Liver (tissue), 9 donors: ENCODE results near the gene PRKD1. TPM values are rescaled to one million over a fixed set of nuclear protein-coding genes. Genes with fewer than 3 reads are reported as not detected.

Experiments used
- DNase-seq: peaks from one replicate; pipeline ENCODE4 v3.0.0-alpha.2; 2017; ENCODE audit warnings: low spot score
- H3K27ac ChIP-seq, 2 donors: one replicate each; pipeline ENCODE4 v1.7.0; 2013; ENCODE audit warnings: inconsistent platforms in 2 of 2, low read length in 2 of 2, control low read depth in 1 of 2, low read depth in 1 of 2, mild to moderate bottlenecking in 1 of 2
- H3K27me3 ChIP-seq, 4 donors: one replicate each; pipeline versions ENCODE4 v1.6.1 to v1.7.0; 2013; ENCODE audit warnings: low read length in 3 of 4, inconsistent platforms in 1 of 4, mild to moderate bottlenecking in 1 of 4, moderate library complexity in 1 of 4; ENCODE audit not compliant: control insufficient read depth in 4 of 4, insufficient read depth in 4 of 4
- H3K36me3 ChIP-seq, 4 donors: one replicate each; pipeline versions ENCODE4 v1.6.1 to v1.7.0; 2013; ENCODE audit warnings: low read length in 3 of 4, mild to moderate bottlenecking in 3 of 4, low read depth in 1 of 4, moderate library complexity in 1 of 4; ENCODE audit not compliant: control insufficient read depth in 4 of 4, insufficient read depth in 3 of 4
- H3K4me1 ChIP-seq, 4 donors: one replicate each; pipeline versions ENCODE4 v1.6.1 to v1.7.0; 2013; ENCODE audit warnings: low read length in 3 of 4, mild to moderate bottlenecking in 3 of 4, moderate library complexity in 1 of 4; ENCODE audit not compliant: control insufficient read depth in 4 of 4, insufficient read depth in 4 of 4
- H3K4me3 ChIP-seq, 3 donors: one replicate each; pipeline versions ENCODE4 v1.6.1 to v1.7.0; 2013; ENCODE audit warnings: low read length in 3 of 3, control low read depth in 1 of 3, low read depth in 1 of 3, mild to moderate bottlenecking in 1 of 3
- H3K9ac ChIP-seq, 2 donors: one replicate each; pipeline ENCODE4 v1.7.0; 2013; ENCODE audit warnings: low read length in 2 of 2, mild to moderate bottlenecking in 2 of 2, moderate library complexity in 2 of 2, control low read depth in 1 of 2, low read depth in 1 of 2
- H3K9me3 ChIP-seq, 4 donors: one replicate each; pipeline versions ENCODE4 v1.6.1 to v1.7.0; 2013; ENCODE audit warnings: low read length in 3 of 4; ENCODE audit not compliant: control insufficient read depth in 4 of 4
- FOXA1 ChIP-seq: IDR thresholded peaks from 2 replicates; pipeline ENCODE4 v1.6.1; 2016; ENCODE audit warnings: antibody characterized with exemption
- GABPA ChIP-seq, 2 donors: IDR thresholded peaks in 1 of 2; conservative IDR thresholded peaks in 1 of 2; 2 replicates each; pipeline ENCODE4 v1.6.1; 2016; ENCODE audit warnings: antibody characterized with exemption in 2 of 2, mild to moderate bottlenecking in 1 of 2, moderate library complexity in 1 of 2
- HNF4A ChIP-seq, 2 donors: conservative IDR thresholded peaks; 2 replicates each; pipeline ENCODE4 v1.6.1; 2016; ENCODE audit warnings: antibody characterized with exemption in 2 of 2, mild to moderate bottlenecking in 2 of 2
- JUND ChIP-seq, 2 donors: IDR thresholded peaks; 2 replicates each; pipeline ENCODE4 v1.6.1; 2016; ENCODE audit warnings: antibody characterized with exemption in 2 of 2
- RAD21 ChIP-seq, 2 donors: IDR thresholded peaks; 2 replicates each; pipeline ENCODE4 v1.6.1; 2016; ENCODE audit warnings: antibody characterized with exemption in 2 of 2, mild to moderate bottlenecking in 2 of 2
- RXRA ChIP-seq, 2 donors: IDR thresholded peaks; 2 replicates each; pipeline ENCODE4 v1.6.1; 2017 to 2018; ENCODE audit warnings: antibody characterized with exemption in 2 of 2, mild to moderate bottlenecking in 1 of 2
- SP1 ChIP-seq: IDR thresholded peaks from 2 replicates; pipeline ENCODE4 v1.6.1; 2018; ENCODE audit warnings: antibody characterized with exemption, mild to moderate bottlenecking
- TAF1 ChIP-seq: conservative IDR thresholded peaks from 2 replicates; pipeline ENCODE4 v1.6.1; 2016; ENCODE audit warnings: antibody characterized with exemption, mild to moderate bottlenecking
- YY1 ChIP-seq: IDR thresholded peaks from 2 replicates; pipeline ENCODE4 v1.6.1; 2016; ENCODE audit warnings: antibody characterized with exemption, mild to moderate bottlenecking
- WGBS: extraction: QIAGEN DNeasy Blood & Tissue Kit; methylation state at CpG from one replicate; pipeline ENCODE4 v1.1.7; 2013; 5-methylcytosine and 5-hydroxymethylcytosine counted together
- polyA plus RNA-seq, 2 donors: library from polyadenylated mRNA; stranded (reverse) in 1 of 2; unstranded in 1 of 2; fragments of 200-250 nt in 1 of 2; fragments of >200 nt in 1 of 2; fragmentation: Nextera tagmentation in 1 of 2; extraction: Ambion mirVana in 1 of 2; gene quantifications; one replicate each; pipeline versions ENCODE4 v1.2.1 to v1.2.3, GENCODE V29; 2013 to 2015
- total RNA-seq, 2 donors: library from RNA; depleted of rRNA; stranded (reverse); fragments of >200 nt; gene quantifications; one replicate each; pipeline ENCODE4 v1.2.3, GENCODE V29; 2014
- TF ChIP-seq, protein P1 (sequence below): fragments of 150-350 bp; IDR thresholded peaks from 2 replicates; pipeline ENCODE4 v1.5.1; 2017; ENCODE audit warnings: improper control_type of control experiment, low read depth, low read length; ENCODE audit not compliant: missing input control
- TF ChIP-seq, protein P2 (sequence below): IDR thresholded peaks from 2 replicates; pipeline ENCODE4 v1.6.1; 2016; ENCODE audit warnings: antibody characterized with exemption
- TF ChIP-seq, protein P3 (sequence below): IDR thresholded peaks from 2 replicates; pipeline ENCODE4 v1.6.1; 2016; ENCODE audit warnings: antibody characterized with exemption
- TF ChIP-seq, protein P4 (sequence below): IDR thresholded peaks from 2 replicates; pipeline ENCODE4 v1.6.1; 2016; ENCODE audit warnings: antibody characterized with exemption, mild to moderate bottlenecking
- donor health status: healthy.
- donor health status: healthy.
- donor health status: healthy.
- donor health status: healthy.
- donor health status: healthy.

The PRKD1 gene
- total and polyA plus RNA-seq, 4 donors = 0.85 to 5.0 (median 0.99) TPM

DNA sequence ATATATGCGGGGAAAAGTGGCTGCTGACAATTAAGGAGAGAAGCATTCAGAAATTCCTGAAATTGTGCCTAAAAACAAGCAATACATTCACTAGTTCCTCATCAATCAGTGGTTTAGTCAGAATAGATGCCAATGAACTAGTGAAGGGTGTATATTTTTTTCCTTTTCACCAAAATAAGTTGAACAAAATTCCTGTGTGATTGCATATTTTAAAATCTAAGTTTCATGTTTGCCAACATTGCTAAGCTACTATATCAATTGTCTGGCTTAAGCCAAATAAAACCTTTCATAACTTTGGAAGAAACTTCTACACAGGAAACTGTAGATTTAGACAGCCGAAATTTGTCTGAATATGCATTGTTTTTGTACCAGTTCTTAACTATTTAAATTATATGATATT, 8.7 kb downstream of the PRKD1 start:
- 76% methylated on average over 2 of the region's 2 CpGs for WGBS
- Histone ChIP-seq H3K9me3 (no peaks in the 10 kb centered on the region), H3K36me3 (no peaks in the 10 kb centered on the region), H3K9ac (no peak overlapping the region), H3K27me3 (no peaks in the 10 kb centered on the region), H3K27ac (no peak overlapping the region), H3K4me3 (no peak overlapping the region), H3K4me1 (no peaks in the 10 kb centered on the region)
- DNase-seq = no peak
- TF ChIP-seq HNF4A (conservative IDR thresholded peaks at IDR 0.05) (no peak), FOXA1 (no peak), TAF1 (no peak)
- TF ChIP-seq, protein P1, sequence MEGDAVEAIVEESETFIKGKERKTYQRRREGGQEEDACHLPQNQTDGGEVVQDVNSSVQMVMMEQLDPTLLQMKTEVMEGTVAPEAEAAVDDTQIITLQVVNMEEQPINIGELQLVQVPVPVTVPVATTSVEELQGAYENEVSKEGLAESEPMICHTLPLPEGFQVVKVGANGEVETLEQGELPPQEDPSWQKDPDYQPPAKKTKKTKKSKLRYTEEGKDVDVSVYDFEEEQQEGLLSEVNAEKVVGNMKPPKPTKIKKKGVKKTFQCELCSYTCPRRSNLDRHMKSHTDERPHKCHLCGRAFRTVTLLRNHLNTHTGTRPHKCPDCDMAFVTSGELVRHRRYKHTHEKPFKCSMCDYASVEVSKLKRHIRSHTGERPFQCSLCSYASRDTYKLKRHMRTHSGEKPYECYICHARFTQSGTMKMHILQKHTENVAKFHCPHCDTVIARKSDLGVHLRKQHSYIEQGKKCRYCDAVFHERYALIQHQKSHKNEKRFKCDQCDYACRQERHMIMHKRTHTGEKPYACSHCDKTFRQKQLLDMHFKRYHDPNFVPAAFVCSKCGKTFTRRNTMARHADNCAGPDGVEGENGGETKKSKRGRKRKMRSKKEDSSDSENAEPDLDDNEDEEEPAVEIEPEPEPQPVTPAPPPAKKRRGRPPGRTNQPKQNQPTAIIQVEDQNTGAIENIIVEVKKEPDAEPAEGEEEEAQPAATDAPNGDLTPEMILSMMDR = no peak
- TF ChIP-seq, protein P2, sequence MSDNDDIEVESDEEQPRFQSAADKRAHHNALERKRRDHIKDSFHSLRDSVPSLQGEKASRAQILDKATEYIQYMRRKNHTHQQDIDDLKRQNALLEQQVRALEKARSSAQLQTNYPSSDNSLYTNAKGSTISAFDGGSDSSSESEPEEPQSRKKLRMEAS = no peak

DNA sequence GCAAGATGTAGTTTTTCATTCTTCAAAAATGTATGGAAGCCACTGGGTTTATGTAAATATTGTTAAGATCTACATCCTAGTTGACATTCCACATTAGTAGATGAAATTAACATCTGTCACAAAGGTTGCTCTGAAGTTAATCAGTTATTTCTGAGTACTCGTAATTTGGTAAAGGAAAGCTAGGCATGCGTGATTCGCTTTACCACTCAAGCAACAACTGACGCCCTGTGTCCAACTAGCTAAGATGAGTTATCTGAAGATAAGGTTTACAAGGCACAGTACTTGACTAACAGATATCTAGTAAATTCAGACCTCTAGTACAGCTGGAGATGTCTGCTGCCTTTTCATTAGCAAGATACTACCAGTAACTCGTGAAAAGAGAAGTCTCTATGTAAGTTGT, 14.1 kb downstream of the PRKD1 start:
- H3K27me3 ChIP-seq = no peaks in the 10 kb centered on the region
- DNase-seq = no peak
- H3K27ac ChIP-seq = no peak overlapping the region
- no peak overlapping the region for H3K4me3 ChIP-seq
- H3K9ac ChIP-seq = no peak overlapping the region
- H3K9me3 ChIP-seq = no peaks in the 10 kb centered on the region
- H3K4me1 ChIP-seq = no peaks in the 10 kb centered on the region
- H3K36me3 ChIP-seq = no peaks in the 10 kb centered on the region
- TF ChIP-seq JUND (IDR thresholded peaks at IDR 0.05) = no peak
- TF ChIP-seq, protein P2 = no peak
- no peak for TF ChIP-seq GABPA (IDR thresholded peaks at IDR 0.05 in 1 of 2, conservative IDR thresholded peaks at IDR 0.05 in 1 of 2)
- TF ChIP-seq, protein P1 = no peak
- TF ChIP-seq RXRA (IDR thresholded peaks at IDR 0.05) = no peak
- no peak for TF ChIP-seq SP1
- TF ChIP-seq FOXA1 = no peak
- TF ChIP-seq, protein P3, sequence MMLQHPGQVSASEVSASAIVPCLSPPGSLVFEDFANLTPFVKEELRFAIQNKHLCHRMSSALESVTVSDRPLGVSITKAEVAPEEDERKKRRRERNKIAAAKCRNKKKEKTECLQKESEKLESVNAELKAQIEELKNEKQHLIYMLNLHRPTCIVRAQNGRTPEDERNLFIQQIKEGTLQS = no peak
- TF ChIP-seq RAD21 (IDR thresholded peaks at IDR 0.05) = no peak
- TF ChIP-seq YY1 = no peak
- no peak for TF ChIP-seq TAF1
- TF ChIP-seq, protein P4, sequence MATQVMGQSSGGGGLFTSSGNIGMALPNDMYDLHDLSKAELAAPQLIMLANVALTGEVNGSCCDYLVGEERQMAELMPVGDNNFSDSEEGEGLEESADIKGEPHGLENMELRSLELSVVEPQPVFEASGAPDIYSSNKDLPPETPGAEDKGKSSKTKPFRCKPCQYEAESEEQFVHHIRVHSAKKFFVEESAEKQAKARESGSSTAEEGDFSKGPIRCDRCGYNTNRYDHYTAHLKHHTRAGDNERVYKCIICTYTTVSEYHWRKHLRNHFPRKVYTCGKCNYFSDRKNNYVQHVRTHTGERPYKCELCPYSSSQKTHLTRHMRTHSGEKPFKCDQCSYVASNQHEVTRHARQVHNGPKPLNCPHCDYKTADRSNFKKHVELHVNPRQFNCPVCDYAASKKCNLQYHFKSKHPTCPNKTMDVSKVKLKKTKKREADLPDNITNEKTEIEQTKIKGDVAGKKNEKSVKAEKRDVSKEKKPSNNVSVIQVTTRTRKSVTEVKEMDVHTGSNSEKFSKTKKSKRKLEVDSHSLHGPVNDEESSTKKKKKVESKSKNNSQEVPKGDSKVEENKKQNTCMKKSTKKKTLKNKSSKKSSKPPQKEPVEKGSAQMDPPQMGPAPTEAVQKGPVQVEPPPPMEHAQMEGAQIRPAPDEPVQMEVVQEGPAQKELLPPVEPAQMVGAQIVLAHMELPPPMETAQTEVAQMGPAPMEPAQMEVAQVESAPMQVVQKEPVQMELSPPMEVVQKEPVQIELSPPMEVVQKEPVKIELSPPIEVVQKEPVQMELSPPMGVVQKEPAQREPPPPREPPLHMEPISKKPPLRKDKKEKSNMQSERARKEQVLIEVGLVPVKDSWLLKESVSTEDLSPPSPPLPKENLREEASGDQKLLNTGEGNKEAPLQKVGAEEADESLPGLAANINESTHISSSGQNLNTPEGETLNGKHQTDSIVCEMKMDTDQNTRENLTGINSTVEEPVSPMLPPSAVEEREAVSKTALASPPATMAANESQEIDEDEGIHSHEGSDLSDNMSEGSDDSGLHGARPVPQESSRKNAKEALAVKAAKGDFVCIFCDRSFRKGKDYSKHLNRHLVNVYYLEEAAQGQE = no peak
- 74% methylated on average over 5 of the region's 5 CpGs for WGBS
